Caco-2 (cell line): ENCODE data around the gene DNASE2B. TPM values are rescaled to one million over a fixed set of nuclear protein-coding genes. Genes with fewer than 3 reads are reported as not detected.

ENCODE experiments used
- BruUV-seq: library from RNA; stranded (reverse); fragments of 400-500 nt; replicated peaks from 2 replicates; lab custom pipeline; 2021; lab: Mats Ljungman, UMichigan
- CTCF ChIA-PET: fragments of 300-600 bp; sonication (Branson Sonifier 250); formaldehyde crosslinking; loops from one replicate; lab custom pipeline; 2022; ENCODE audit warnings: antibody characterized with exemption; lab: Charles Lee
- POLR2A ChIA-PET: fragments of 300-600 bp; sonication (Branson Sonifier 250); formaldehyde crosslinking; loops from one replicate; lab custom pipeline; 2022; ENCODE audit warnings: antibody characterized with exemption; lab: Charles Lee
- DNase-seq, 2 experiments: peaks; one replicate each; pipeline versions ENCODE4 v3.0.0 to v3.0.0-alpha.2; 2020 to 2022
- H3K27me3 ChIP-seq: replicated peaks from 2 replicates; pipeline ENCODE4 v1.6.0; 2011; ENCODE audit warnings: low read length; ENCODE audit not compliant: control insufficient read depth, insufficient read depth
- H3K36me3 ChIP-seq: 2 replicates; pipeline ENCODE4 v1.5.1; 2011; ENCODE audit warnings: low read length; ENCODE audit not compliant: control insufficient read depth, insufficient read depth
- H3K4me1 ChIP-seq: fragments of 250-450 bp; sonication (Bioruptor Pico); 2 replicates; pipeline ENCODE4 v1.5.1; 2020; ENCODE audit warnings: mild to moderate bottlenecking
- H3K4me3 ChIP-seq: 2 replicates; pipeline ENCODE4 v1.5.1; 2011; ENCODE audit warnings: low read depth, mild to moderate bottlenecking, control low read depth, low read length
- H3K9me3 ChIP-seq: fragments of 250-450 bp; sonication (Bioruptor Pico); 2 replicates; pipeline ENCODE4 v1.5.1; 2020; ENCODE audit warnings: mild to moderate bottlenecking, moderate library complexity
- H3K27ac Mint-ChIP-seq: one replicate; pipeline ENCODE4 v1.8.0; 2022; ENCODE audit warnings: mixed read lengths; ENCODE audit not compliant: unreplicated experiment
- H3K27me3 Mint-ChIP-seq: one replicate; pipeline ENCODE4 v1.8.0; 2022; ENCODE audit warnings: mixed read lengths; ENCODE audit not compliant: insufficient read depth, unreplicated experiment
- H3K36me3 Mint-ChIP-seq: one replicate; pipeline ENCODE4 v1.8.0; 2022; ENCODE audit warnings: mild to moderate bottlenecking, mixed read lengths; ENCODE audit not compliant: insufficient read depth, unreplicated experiment
- H3K4me1 Mint-ChIP-seq: one replicate; pipeline ENCODE4 v1.8.0; 2022; ENCODE audit warnings: low read depth, mixed read lengths; ENCODE audit not compliant: unreplicated experiment
- H3K4me3 Mint-ChIP-seq: one replicate; pipeline ENCODE4 v1.8.0; 2022; ENCODE audit warnings: mild to moderate bottlenecking, moderate library complexity, mixed read lengths; ENCODE audit not compliant: unreplicated experiment
- H3K9me3 Mint-ChIP-seq: one replicate; pipeline ENCODE4 v1.8.0; 2022; ENCODE audit warnings: mixed read lengths; ENCODE audit not compliant: unreplicated experiment
- CTCF ChIP-seq, 2 experiments: fragments of 200-600 bp in 1 of 2; IDR thresholded peaks; 1 replicate in 1 of 2; 2 replicates in 1 of 2; pipeline versions ENCODE4 v1.5.1 to v1.8.0; 2011 to 2022; ENCODE audit warnings: antibody characterized with exemption in 1 of 2, control low read depth in 1 of 2, inconsistent platforms in 1 of 2, low read depth in 1 of 2, low read length in 1 of 2, mild to moderate bottlenecking in 1 of 2, moderate library complexity in 1 of 2; ENCODE audit not compliant: insufficient read depth in 1 of 2, severe bottlenecking in 1 of 2, unreplicated experiment in 1 of 2
- intact Hi-C: fragments of 100-400 bp; cut with micrococcal nuclease; formaldehyde crosslinking; loops from one replicate; pipeline ENCODE4 v1.10.0; 2022; ENCODE audit not compliant: unreplicated experiment
- total RNA-seq: library from RNA; stranded (reverse); gene quantifications from 2 replicates; pipeline ENCODE4 v1.2.3, GENCODE V29; 2022

DNASE2B gene
- total RNA-seq, 1 experiment from 2014 or later = not detected

- Histone ChIP-seq H3K9me3 (no peaks in the 10 kb centered on the region), H3K27me3 (no peaks in the 10 kb centered on the region), H3K4me3 (no peak overlapping the region), H3K36me3 (no peaks in the 10 kb centered on the region), H3K4me1 (no peaks in the 10 kb centered on the region)
- ChIA-PET CTCF (no interaction called here), POLR2A (no interaction called here)
- Mint-ChIP-seq H3K27me3 (no peaks in the 10 kb centered on the region), H3K36me3 (no peaks in the 10 kb centered on the region), H3K27ac (no peak overlapping the region), H3K4me3 (no peak overlapping the region), H3K9me3 (no peaks in the 10 kb centered on the region), H3K4me1 (no peaks in the 10 kb centered on the region)
- DNase-seq = no peak
- no peak for TF ChIP-seq CTCF (IDR thresholded peaks at IDR 0.05; ENCODE audit: insufficient read depth in 1 of 2, low read depth in 1 of 2, low read length in 1 of 2, severe bottlenecking in 1 of 2, unreplicated experiment in 1 of 2)
- no TSS peak for BruUV-seq
- intact Hi-C loops = no loop called here
Measured at GRCh38 chr1:84350550-84350949, 47.7 kb upstream of the DNASE2B start.

- intact Hi-C loops = no loop called here
- Mint-ChIP-seq H3K27ac (no peak overlapping the region), H3K4me1 (no peaks in the 10 kb centered on the region)
Measured at GRCh38 chr1:84352298-84353106, 45.8 kb upstream of the DNASE2B start.

GRCh38 chr1:84353695-84354094 lies 44.6 kb upstream of the DNASE2B start:
- Histone ChIP-seq H3K27me3 (no peaks in the 10 kb centered on the region), H3K9me3 (no peaks in the 10 kb centered on the region), H3K4me3 (no peak overlapping the region), H3K36me3 (no peaks in the 10 kb centered on the region), H3K4me1 (no peaks in the 10 kb centered on the region)
- Mint-ChIP-seq H3K9me3 (no peaks in the 10 kb centered on the region), H3K27ac (no peak overlapping the region), H3K4me3 (no peak overlapping the region), H3K27me3 (no peaks in the 10 kb centered on the region), H3K4me1 (no peaks in the 10 kb centered on the region), H3K36me3 (no peaks in the 10 kb centered on the region)
- no TSS peak for BruUV-seq
- no peak for DNase-seq
- intact Hi-C loops = no loop called here
- ChIA-PET CTCF (no interaction called here), POLR2A (no interaction called here)
- no peak for TF ChIP-seq CTCF (IDR thresholded peaks at IDR 0.05; ENCODE audit: insufficient read depth in 1 of 2, low read depth in 1 of 2, low read length in 1 of 2, severe bottlenecking in 1 of 2, unreplicated experiment in 1 of 2)

More at GRCh38 chr1:84352298-84353106, 45.8 kb upstream of the DNASE2B start:
- no peaks in the 10 kb centered on the region for H3K9me3 Mint-ChIP-seq
- ChIA-PET POLR2A (no interaction called here), CTCF (no interaction called here)
- Histone ChIP-seq H3K36me3 (no peaks in the 10 kb centered on the region), H3K4me1 (no peaks in the 10 kb centered on the region), H3K4me3 (no peak overlapping the region), H3K9me3 (no peaks in the 10 kb centered on the region), H3K27me3 (no peaks in the 10 kb centered on the region)
- BruUV-seq = no TSS peak
- H3K4me3 Mint-ChIP-seq = no peak overlapping the region
- H3K36me3 Mint-ChIP-seq = no peaks in the 10 kb centered on the region
- DNase-seq = no peak
- H3K27me3 Mint-ChIP-seq = no peaks in the 10 kb centered on the region
- TF ChIP-seq CTCF (IDR thresholded peaks at IDR 0.05; ENCODE audit: insufficient read depth in 1 of 2, low read depth in 1 of 2, low read length in 1 of 2, severe bottlenecking in 1 of 2, unreplicated experiment in 1 of 2) = no peak
